Epidermal melanocyte (primary cell): ENCODE results near the gene TSC22D2.

Experiments used
- DNase-seq: peaks from one replicate; pipeline ENCODE4 v3.0.0; 2011; ENCODE audit warnings: low spot score; ENCODE audit not compliant: insufficient read length

Gene TSC22D2

GRCh38 chr3:150412561-150413231 is 4.6 kb downstream of the TSC22D2 start:
- DNase-seq, result peak; percentile 27

- peak; percentile 56 for DNase-seq
Measured at GRCh38 chr3:150414258-150414657, 6.2 kb downstream of the TSC22D2 start.

GRCh38 chr3:150414959-150415358 is 6.9 kb downstream of the TSC22D2 start:
- no peak for DNase-seq

DNA sequence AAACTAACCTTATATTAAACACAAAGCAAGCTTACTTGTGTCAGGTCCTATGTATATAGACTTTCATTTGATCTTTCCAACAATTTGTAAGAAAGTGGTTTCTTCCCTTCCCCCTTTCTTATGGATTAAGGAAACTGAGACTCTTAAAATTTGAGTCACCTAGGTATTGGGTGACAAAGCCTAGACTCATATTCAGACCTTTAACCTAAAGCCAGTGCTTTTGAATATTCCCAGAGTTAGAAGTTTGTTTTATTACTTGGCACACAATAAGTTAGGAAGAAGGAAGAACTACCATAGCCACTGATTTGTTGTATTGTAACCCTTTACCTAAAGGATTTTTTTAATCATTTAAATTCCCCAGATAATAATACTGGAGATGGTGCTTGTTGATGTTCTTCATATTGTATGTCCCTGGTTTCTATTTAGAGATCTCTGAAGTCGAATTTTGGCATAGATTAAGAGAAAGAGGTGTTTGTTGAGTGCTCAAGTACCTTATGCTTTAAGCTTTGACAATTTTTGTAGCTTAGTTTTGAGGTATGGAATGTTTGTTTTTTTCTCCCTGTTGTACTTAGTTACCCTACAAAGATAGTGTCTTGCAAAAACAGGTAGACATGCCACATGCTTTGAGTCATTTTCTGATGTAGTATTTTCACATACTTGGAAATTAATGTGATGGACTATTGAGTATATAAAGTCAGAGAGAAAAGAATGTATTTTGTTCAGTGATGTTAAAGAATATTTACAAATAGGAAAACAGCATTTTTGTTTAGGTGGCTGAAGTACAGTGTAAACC is 11.2 kb downstream of the TSC22D2 start:
- DNase-seq, result no peak

DNA sequence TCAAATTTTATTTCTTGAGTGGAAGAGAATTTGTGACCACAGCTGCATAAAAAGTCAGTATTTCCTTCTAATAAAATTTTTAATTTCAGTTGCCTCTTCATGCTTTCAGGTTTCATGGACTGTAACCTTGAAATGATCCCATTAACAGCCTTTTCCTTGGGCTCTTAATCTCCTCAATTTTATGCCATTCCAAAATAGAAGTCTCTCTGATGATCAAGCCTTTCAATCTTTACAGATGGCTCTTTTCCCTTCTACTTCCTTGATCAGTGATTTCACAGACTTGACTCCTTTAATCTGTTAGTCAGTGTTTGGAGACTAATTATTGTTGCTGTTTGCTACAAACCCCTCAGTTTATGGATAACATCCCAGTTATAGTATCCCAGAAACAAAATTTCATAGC is 11.9 kb downstream of the TSC22D2 start:
- DNase-seq, result no peak

- DNase-seq, result no peak
Measured at GRCh38 chr3:150421256-150421655, 13.2 kb downstream of the TSC22D2 start.

GRCh38 chr3:150421799-150422548 is 13.9 kb downstream of the TSC22D2 start:
- no peak for DNase-seq

- DNase-seq, result no peak
Measured at GRCh38 chr3:150422907-150423306, 14.8 kb downstream of the TSC22D2 start.

GRCh38 chr3:150423761-150424160 is 15.7 kb downstream of the TSC22D2 start:
- DNase-seq, result no peak

DNA sequence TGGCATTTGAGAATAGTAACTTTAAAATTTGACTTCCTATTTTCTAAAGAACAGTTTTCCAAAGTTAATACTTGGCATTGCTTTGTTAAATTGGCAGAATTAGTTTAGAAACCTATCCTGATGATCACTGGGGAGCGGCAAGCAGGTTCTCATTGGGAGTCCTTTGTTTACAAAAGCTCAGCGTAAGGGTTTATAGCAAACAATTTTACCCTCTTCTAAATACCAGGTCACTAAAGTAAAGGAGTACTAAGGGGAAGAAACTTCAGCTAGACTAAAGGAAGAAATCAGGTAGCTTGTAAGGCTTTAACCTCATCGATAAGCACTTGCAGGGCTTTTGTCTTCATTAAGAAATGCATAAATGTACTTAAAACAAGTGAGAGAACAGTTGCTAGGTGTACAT is 18.2 kb downstream of the TSC22D2 start:
- no peak for DNase-seq

DNA sequence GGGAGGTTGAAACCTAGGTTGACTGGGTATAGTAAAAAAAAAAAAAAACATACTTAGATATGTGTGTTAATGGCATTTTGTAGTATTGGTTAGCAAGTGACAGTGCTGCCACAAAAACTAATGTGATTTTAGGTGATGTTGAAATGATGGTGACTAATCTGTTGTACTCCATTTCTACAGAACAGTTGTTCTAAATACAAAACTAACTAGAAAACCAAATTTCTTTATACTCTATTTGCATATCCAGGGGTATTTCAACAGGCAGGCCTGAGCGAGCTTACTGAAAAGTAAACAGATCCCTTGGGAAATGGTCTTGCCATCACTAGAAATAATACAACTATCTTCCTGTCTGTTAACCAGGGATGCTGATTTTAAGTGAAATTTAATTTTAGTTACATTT is 20.5 kb downstream of the TSC22D2 start:
- no peak for DNase-seq

GRCh38 chr3:150429767-150430671 is 21.9 kb downstream of the TSC22D2 start:
- no peak for DNase-seq

DNA sequence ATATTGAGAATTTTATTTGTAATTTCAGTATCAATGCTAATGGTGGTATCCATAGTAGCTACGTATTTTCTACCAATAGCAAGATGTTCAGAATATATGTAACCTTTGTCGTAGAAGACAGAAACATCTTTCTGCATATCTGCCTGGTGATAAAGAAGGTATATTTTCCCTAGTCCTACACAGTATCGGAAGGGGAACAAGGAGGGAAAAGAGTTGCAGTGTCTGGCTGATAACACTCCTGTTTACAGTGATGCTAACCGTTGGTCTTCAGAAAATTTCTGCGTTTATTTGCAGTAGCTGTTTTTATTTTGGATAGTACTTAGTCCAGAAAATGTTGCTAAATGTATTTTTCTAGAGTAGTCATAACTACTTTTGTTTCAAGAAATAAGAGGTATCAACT is 25.2 kb downstream of the TSC22D2 start:
- no peak for DNase-seq

DNA sequence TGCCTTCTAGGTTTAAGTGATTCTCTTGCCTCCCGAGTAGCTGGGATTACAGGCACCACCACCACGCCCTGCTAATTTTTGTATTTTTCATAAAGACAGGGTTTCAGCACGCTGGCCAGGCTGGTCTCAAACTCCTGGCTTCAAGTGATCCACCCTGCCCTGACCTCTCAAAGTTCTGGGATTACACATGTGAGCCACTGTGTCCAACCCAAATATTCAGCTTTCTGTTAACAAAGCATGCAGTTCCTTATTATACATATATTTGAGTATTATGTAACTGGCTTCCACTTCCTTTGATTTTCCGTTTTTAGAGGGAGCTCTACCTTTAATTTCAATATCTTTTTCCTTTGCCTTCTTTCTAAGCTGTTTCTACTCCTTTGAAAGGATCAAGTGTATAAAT is 26.1 kb downstream of the TSC22D2 start:
- no peak for DNase-seq

- DNase-seq, result no peak
Measured at GRCh38 chr3:150436161-150436560, 28.1 kb downstream of the TSC22D2 start.

GRCh38 chr3:150439657-150440056 is 31.6 kb downstream of the TSC22D2 start:
- no peak for DNase-seq

GRCh38 chr3:150443331-150443741 is 35.2 kb downstream of the TSC22D2 start:
- DNase-seq, result no peak

DNA sequence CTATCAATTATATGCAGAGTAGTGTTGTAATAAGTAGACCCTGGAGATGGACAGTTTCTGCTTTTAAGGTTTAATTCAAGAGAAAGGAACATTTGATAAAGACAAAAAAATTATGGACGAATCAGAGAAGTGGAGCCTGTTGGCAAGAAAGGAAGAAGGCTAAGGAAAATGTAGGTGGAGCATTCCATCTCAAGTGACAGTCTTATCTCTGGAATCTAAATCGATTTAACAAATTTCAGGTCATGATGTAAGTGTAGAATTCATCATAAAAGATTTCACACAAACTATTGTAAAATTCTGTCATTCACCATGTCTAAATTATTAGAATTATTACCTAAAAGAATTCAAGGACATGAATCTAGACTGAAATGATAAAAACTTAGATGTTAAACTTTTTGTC is 36.3 kb downstream of the TSC22D2 start:
- no peak for DNase-seq

DNA sequence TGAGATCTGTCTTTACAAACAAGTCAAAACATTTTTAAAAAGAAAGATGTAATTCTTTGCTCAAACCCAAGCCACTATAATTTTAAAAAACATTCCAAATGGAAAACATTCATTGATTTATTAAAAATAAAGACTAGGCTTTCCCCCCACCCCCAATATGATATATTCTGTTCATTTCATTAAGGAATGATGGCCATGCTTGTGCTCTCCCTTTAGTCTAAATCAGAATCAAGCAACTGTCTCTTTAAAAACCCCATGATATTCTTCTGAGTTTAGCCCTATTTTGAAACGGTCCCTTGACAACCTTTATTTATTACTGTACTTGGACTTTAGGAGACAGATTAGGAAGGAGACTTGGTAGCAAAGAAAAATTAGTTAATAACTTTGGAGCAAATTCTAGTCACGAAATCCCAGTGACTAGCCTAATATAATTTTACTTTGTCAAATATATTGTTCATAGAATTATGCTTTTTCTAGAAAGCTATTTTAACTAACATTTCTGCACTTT is 38.4 kb downstream of the TSC22D2 start:
- no peak for DNase-seq

GRCh38 chr3:150447084-150447483 is 39.0 kb downstream of the TSC22D2 start:
- DNase-seq, result no peak
